Measurements from ENCODE around the gene KIAA1958. TPM values are rescaled to one million over a fixed set of nuclear protein-coding genes. Genes with fewer than 3 reads are reported as not detected.

Gene KIAA1958
- total RNA-seq, 1 donor from 2014 or later: 55.3 TPM

DNA sequence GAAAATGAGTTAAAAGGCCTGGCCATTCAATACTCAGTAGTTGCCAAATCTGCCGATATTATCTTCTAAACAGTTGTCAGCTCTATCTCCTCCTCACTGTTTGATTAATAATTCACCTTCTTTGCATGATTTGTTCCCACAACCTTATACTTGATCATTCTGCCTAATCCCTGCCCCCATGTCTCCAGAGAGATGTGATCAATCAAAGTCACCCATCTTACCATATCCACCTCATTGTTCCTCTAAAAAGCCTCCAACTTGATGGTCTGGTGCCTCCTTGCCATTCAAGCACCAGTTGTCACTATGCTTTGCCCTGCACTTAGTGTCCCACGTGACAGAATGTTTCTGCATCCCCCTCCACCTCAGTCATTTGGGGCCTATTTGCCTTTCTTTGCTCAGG is 41.3 kb downstream of the KIAA1958 start:
- Mint-ChIP-seq H3K27ac (peak overlapping the region; percentile 85), H3K36me3 (ENCODE audit: insufficient read depth) (peaks cover 3% of the 10 kb centered on the region), H3K27me3 (no peaks in the 10 kb centered on the region), H3K9me3 (ENCODE audit: low read depth) (no peaks in the 10 kb centered on the region), H3K4me3 (ENCODE audit: low read depth) (no peak overlapping the region), H3K4me1 (ENCODE audit: low read depth) (peaks cover 24% of the 10 kb centered on the region)
- no peak for DNase-seq (ENCODE audit: low spot score, unreplicated experiment)
- no peak for TF ChIP-seq CTCF (IDR thresholded peaks at IDR 0.05; ENCODE audit: unreplicated experiment)

GRCh38 chr9:112529316-112529715 is 42.7 kb downstream of the KIAA1958 start:
- TF ChIP-seq CTCF (IDR thresholded peaks at IDR 0.05; ENCODE audit: unreplicated experiment): no peak
- H3K9me3 Mint-ChIP-seq (ENCODE audit: low read depth): no peaks in the 10 kb centered on the region
- H3K27me3 Mint-ChIP-seq: no peaks in the 10 kb centered on the region

GRCh38 chr9:112530751-112531205 is 44.2 kb downstream of the KIAA1958 start:
- H3K27me3 Mint-ChIP-seq: no peaks in the 10 kb centered on the region
- H3K27ac Mint-ChIP-seq: no peak overlapping the region
- TF ChIP-seq CTCF (IDR thresholded peaks at IDR 0.05; ENCODE audit: unreplicated experiment): no peak
- no peaks in the 10 kb centered on the region for H3K9me3 Mint-ChIP-seq (ENCODE audit: low read depth)
- no peak for DNase-seq (ENCODE audit: low spot score, unreplicated experiment)
- peaks cover 24% of the 10 kb centered on the region for H3K4me1 Mint-ChIP-seq (ENCODE audit: low read depth)
- peaks cover 4% of the 10 kb centered on the region for H3K36me3 Mint-ChIP-seq (ENCODE audit: insufficient read depth)
- no peak overlapping the region for H3K4me3 Mint-ChIP-seq (ENCODE audit: low read depth)

More at GRCh38 chr9:112529316-112529715, 42.7 kb downstream of the KIAA1958 start:
- no peak for DNase-seq (ENCODE audit: low spot score, unreplicated experiment)
- H3K4me3 Mint-ChIP-seq (ENCODE audit: low read depth): no peak overlapping the region
- H3K36me3 Mint-ChIP-seq (ENCODE audit: insufficient read depth): peaks cover 3% of the 10 kb centered on the region
- H3K27ac Mint-ChIP-seq: no peak overlapping the region
- H3K4me1 Mint-ChIP-seq (ENCODE audit: low read depth): peaks cover 24% of the 10 kb centered on the region

GRCh38 chr9:112531666-112532282 is 45.1 kb downstream of the KIAA1958 start:
- H3K9me3 Mint-ChIP-seq (ENCODE audit: low read depth): no peaks in the 10 kb centered on the region
- H3K27ac Mint-ChIP-seq: peak overlapping the region; percentile 58
- peaks cover 4% of the 10 kb centered on the region for H3K36me3 Mint-ChIP-seq (ENCODE audit: insufficient read depth)
- no peak for DNase-seq (ENCODE audit: low spot score, unreplicated experiment)
- no peak overlapping the region for H3K4me3 Mint-ChIP-seq (ENCODE audit: low read depth)
- TF ChIP-seq CTCF (IDR thresholded peaks at IDR 0.05; ENCODE audit: unreplicated experiment): no peak
- H3K27me3 Mint-ChIP-seq: no peaks in the 10 kb centered on the region
- peaks cover 20% of the 10 kb centered on the region for H3K4me1 Mint-ChIP-seq (ENCODE audit: low read depth)

GRCh38 chr9:112532427-112532826 is 45.8 kb downstream of the KIAA1958 start:
- H3K4me3 Mint-ChIP-seq (ENCODE audit: low read depth): no peak overlapping the region
- H3K27ac Mint-ChIP-seq: no peak overlapping the region
- H3K9me3 Mint-ChIP-seq (ENCODE audit: low read depth): no peaks in the 10 kb centered on the region
- TF ChIP-seq CTCF (IDR thresholded peaks at IDR 0.05; ENCODE audit: unreplicated experiment): no peak
- H3K4me1 Mint-ChIP-seq (ENCODE audit: low read depth): peaks cover 14% of the 10 kb centered on the region
- H3K36me3 Mint-ChIP-seq (ENCODE audit: insufficient read depth): peaks cover 8% of the 10 kb centered on the region
- H3K27me3 Mint-ChIP-seq: no peaks in the 10 kb centered on the region
- no peak for DNase-seq (ENCODE audit: low spot score, unreplicated experiment)

All from progenitor cell of endocrine pancreas (in vitro differentiated cells).